ENCODE results near the gene LCN15. TPM values are rescaled to one million over a fixed set of nuclear protein-coding genes. Genes with fewer than 3 reads are reported as not detected.

Gene LCN15
- polyA plus RNA-seq, 1 donor from 2014 or later: not detected

GRCh38 chr9:136782452-136782851 is 18.1 kb upstream of the LCN15 start:
- Histone ChIP-seq H3F3A (ENCODE audit: insufficient read depth, low read length, poor library complexity, severe bottlenecking) (no peaks in the 10 kb centered on the region), H3K4me2 (ENCODE audit: low read length) (no peak overlapping the region), H3K36me3 (ENCODE audit: insufficient read depth, low read length) (no peaks in the 10 kb centered on the region), H3K9me2 (ENCODE audit: insufficient read depth, low read length) (no peaks in the 10 kb centered on the region), H3K9ac (ENCODE audit: low read length) (no peak overlapping the region), H4K20me1 (ENCODE audit: insufficient read depth) (no peaks in the 10 kb centered on the region), H3K4me3 (ENCODE audit: low read length) (no peak overlapping the region), H3K9me3 (ENCODE audit: low read length) (no peaks in the 10 kb centered on the region), H2AFZ (ENCODE audit: low read depth, low read length) (no peak overlapping the region), H3K79me2 (replicated peaks; ENCODE audit: insufficient read depth, low read length) (no peaks in the 10 kb centered on the region), H3K27me3 (ENCODE audit: insufficient read depth, low read depth, low read length) (no peaks in the 10 kb centered on the region), H3K27ac (ENCODE audit: low read length) (no peak overlapping the region)
- TF ChIP-seq EZH2 (IDR thresholded peaks at IDR 0.05; ENCODE audit: borderline replicate concordance, insufficient read depth, low read length, poor library complexity, severe bottlenecking) (no peak), CTCF (IDR thresholded peaks at IDR 0.05; ENCODE audit: poor library complexity, severe bottlenecking) (no peak)

GRCh38 chr9:136779808-136780207 is 15.5 kb upstream of the LCN15 start:
- H3K4me3 ChIP-seq (ENCODE audit: low read length): no peak overlapping the region
- no peaks in the 10 kb centered on the region for H3K9me3 ChIP-seq (ENCODE audit: low read length)
- H3K9me2 ChIP-seq (ENCODE audit: insufficient read depth, low read length): no peaks in the 10 kb centered on the region
- H3K27me3 ChIP-seq (ENCODE audit: insufficient read depth, low read depth, low read length): no peaks in the 10 kb centered on the region
- H3K79me2 ChIP-seq (replicated peaks; ENCODE audit: insufficient read depth, low read length): no peaks in the 10 kb centered on the region
- no peaks in the 10 kb centered on the region for H4K20me1 ChIP-seq (ENCODE audit: insufficient read depth)
- H3K9ac ChIP-seq (ENCODE audit: low read length): no peak overlapping the region
- H3K27ac ChIP-seq (ENCODE audit: low read length): no peak overlapping the region
- H2AFZ ChIP-seq (ENCODE audit: low read depth, low read length): no peak overlapping the region
- H3F3A ChIP-seq (ENCODE audit: insufficient read depth, low read length, poor library complexity, severe bottlenecking): no peaks in the 10 kb centered on the region
- TF ChIP-seq POLR2AphosphoS5 (IDR thresholded peaks at IDR 0.05) (no peak), CTCF (IDR thresholded peaks at IDR 0.05; ENCODE audit: poor library complexity, severe bottlenecking) (no peak), EZH2 (IDR thresholded peaks at IDR 0.05; ENCODE audit: borderline replicate concordance, insufficient read depth, low read length, poor library complexity, severe bottlenecking) (no peak), RAD21 (conservative IDR thresholded peaks at IDR 0.05) (no peak), EP300 (conservative IDR thresholded peaks at IDR 0.05; ENCODE audit: poor library complexity, severe bottlenecking) (no peak), REST (IDR thresholded peaks at IDR 0.05; ENCODE audit: borderline replicate concordance) (no peak), TAF1 (IDR thresholded peaks at IDR 0.05; ENCODE audit: low read depth) (no peak)
- H3K36me3 ChIP-seq (ENCODE audit: insufficient read depth, low read length): no peaks in the 10 kb centered on the region
- no peak overlapping the region for H3K4me2 ChIP-seq (ENCODE audit: low read length)
